Left lung (tissue), 10 donors: ENCODE measurements around the gene TMTC2. TPM values are rescaled to one million over a fixed set of nuclear protein-coding genes. Genes with fewer than 3 reads are reported as not detected.

Source experiments
- ATAC-seq: fragments of 200-7000 bp; cut with Tn5 transposase; one replicate; pipeline ENCODE4 v1.9.1; 2020; ENCODE audit warnings: moderate library complexity
- DNase-seq, 4 donors: peaks; one replicate each; pipeline ENCODE4 v3.0.0-alpha.2; 2013 to 2020
- H3K27ac ChIP-seq, 2 donors: fragments of 200-600 bp; sonication (generic) in 1 of 2; one replicate each; pipeline versions ENCODE4 v1.5.0 to v1.8.0; 2020 to 2021
- H3K27me3 ChIP-seq, 2 donors: fragments of 200-600 bp; sonication (generic) in 1 of 2; one replicate each; pipeline versions ENCODE4 v1.5.0 to v1.8.0; 2020 to 2021
- H3K36me3 ChIP-seq, 2 donors: fragments of 200-600 bp; sonication (generic) in 1 of 2; one replicate each; pipeline versions ENCODE4 v1.5.0 to v1.8.0; 2020 to 2021
- H3K4me1 ChIP-seq, 2 donors: fragments of 200-600 bp; one replicate each; pipeline ENCODE4 v1.8.0; 2021
- H3K4me3 ChIP-seq, 2 donors: fragments of 200-600 bp; sonication (generic) in 1 of 2; one replicate each; pipeline versions ENCODE4 v1.5.0 to v1.8.0; 2020 to 2021; ENCODE audit warnings: mild to moderate bottlenecking in 1 of 2
- H3K9me3 ChIP-seq, 2 donors: fragments of 200-600 bp; sonication (generic) in 1 of 2; one replicate each; pipeline versions ENCODE4 v1.5.0 to v1.8.0; 2020 to 2021
- intact Hi-C, 2 donors: fragments of 100-400 bp; cut with DNase I; formaldehyde crosslinking; loops; one replicate each; pipeline versions ENCODE4 v1.11.2 to v1.14.2; 2022
- polyA plus RNA-seq, 6 donors: library from polyadenylated mRNA; unstranded; fragments of 120-200 nt; gene quantifications; one replicate each; pipeline ENCODE4 v1.2.1, GENCODE V29; 2013; ENCODE audit not compliant: insufficient read length in 6 of 6
- total RNA-seq, 2 donors: library from RNA; stranded (reverse); fragmentation: NEBNext Ultra II Directional; extraction: Animal tissue kit (Norgen Biotek cat#: 25700); gene quantifications; one replicate each; pipeline ENCODE4 v1.2.1, GENCODE V29; 2021
- TF ChIP-seq, protein P1 (sequence below), 2 donors: fragments of 200-600 bp; sonication (generic) in 1 of 2; IDR thresholded peaks; one replicate each; pipeline versions ENCODE4 v1.5.0 to v1.8.0; 2021; ENCODE audit warnings: antibody characterized with exemption in 2 of 2
- donor health status: DM: no; HTN: yes; CAD: no.
- donor health status: DM: no; HTN: no; CAD: no.

Gene TMTC2
- total and polyA plus RNA-seq, 8 donors = 17.2 to 46.1 (median 39.3) TPM

GRCh38 chr12:82931349-82932116, 244.8 kb downstream of the TMTC2 start:
- Histone ChIP-seq H3K4me3 (no peak overlapping the region), H3K36me3 (no peaks in the 10 kb centered on the region), H3K27me3 (no peaks in the 10 kb centered on the region), H3K4me1 (no peaks in the 10 kb centered on the region), H3K27ac (no peak overlapping the region), H3K9me3 (no peaks in the 10 kb centered on the region)
- TF ChIP-seq, protein P1, sequence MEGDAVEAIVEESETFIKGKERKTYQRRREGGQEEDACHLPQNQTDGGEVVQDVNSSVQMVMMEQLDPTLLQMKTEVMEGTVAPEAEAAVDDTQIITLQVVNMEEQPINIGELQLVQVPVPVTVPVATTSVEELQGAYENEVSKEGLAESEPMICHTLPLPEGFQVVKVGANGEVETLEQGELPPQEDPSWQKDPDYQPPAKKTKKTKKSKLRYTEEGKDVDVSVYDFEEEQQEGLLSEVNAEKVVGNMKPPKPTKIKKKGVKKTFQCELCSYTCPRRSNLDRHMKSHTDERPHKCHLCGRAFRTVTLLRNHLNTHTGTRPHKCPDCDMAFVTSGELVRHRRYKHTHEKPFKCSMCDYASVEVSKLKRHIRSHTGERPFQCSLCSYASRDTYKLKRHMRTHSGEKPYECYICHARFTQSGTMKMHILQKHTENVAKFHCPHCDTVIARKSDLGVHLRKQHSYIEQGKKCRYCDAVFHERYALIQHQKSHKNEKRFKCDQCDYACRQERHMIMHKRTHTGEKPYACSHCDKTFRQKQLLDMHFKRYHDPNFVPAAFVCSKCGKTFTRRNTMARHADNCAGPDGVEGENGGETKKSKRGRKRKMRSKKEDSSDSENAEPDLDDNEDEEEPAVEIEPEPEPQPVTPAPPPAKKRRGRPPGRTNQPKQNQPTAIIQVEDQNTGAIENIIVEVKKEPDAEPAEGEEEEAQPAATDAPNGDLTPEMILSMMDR (IDR thresholded peaks at IDR 0.05) = no peak
- intact Hi-C loops = no loop called here
- DNase-seq (no peak), ATAC-seq (no peak)

- no peaks in the 10 kb centered on the region for H3K27me3 ChIP-seq
These were observed 250.4 kb downstream of the TMTC2 start for GRCh38 chr12:82937151-82937550.

GRCh38 chr12:82942521-82942920, 255.8 kb downstream of the TMTC2 start:
- Histone ChIP-seq H3K36me3 (no peaks in the 10 kb centered on the region), H3K9me3 (no peaks in the 10 kb centered on the region), H3K27me3 (no peaks in the 10 kb centered on the region), H3K27ac (no peak overlapping the region), H3K4me3 (no peak overlapping the region), H3K4me1 (no peaks in the 10 kb centered on the region)
- DNase-seq (no peak), ATAC-seq (no peak)
- intact Hi-C loops = no loop called here
- TF ChIP-seq, protein P1 (IDR thresholded peaks at IDR 0.05) = no peak

More at GRCh38 chr12:82937151-82937550, 250.4 kb downstream of the TMTC2 start:
- no peak overlapping the region for H3K4me3 ChIP-seq
- intact Hi-C loops = no loop called here
- no peaks in the 10 kb centered on the region for H3K9me3 ChIP-seq
- H3K27ac ChIP-seq = no peak overlapping the region
- no peaks in the 10 kb centered on the region for H3K4me1 ChIP-seq
- ATAC-seq = no peak
- TF ChIP-seq, protein P1 (IDR thresholded peaks at IDR 0.05) = no peak
- H3K36me3 ChIP-seq = no peaks in the 10 kb centered on the region
- DNase-seq = no peak

DNA sequence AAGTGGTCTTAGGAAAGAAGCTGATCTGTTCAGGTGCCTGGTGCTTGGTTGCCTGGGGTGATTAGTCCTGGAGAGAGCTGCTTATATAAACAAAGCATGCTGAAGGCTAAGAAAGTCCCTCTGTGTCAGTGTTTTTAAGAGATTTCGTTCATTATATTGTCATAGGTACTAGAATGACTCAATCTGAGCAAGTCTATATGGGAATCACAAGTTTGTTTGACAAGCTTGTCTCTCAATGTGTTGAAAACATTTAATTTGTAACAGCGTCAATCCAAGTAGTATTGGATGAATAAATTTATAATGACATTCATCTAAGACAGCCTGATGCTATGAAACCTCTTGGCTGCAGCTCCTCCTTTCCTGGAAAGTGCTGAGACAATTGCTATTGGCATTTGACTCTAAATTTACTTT, 256.3 kb downstream of the TMTC2 start:
- no peak overlapping the region for H3K27ac ChIP-seq
- TF ChIP-seq, protein P1 (IDR thresholded peaks at IDR 0.05) = no peak
- H3K4me1 ChIP-seq = no peaks in the 10 kb centered on the region
- no peaks in the 10 kb centered on the region for H3K9me3 ChIP-seq
- H3K4me3 ChIP-seq = no peak overlapping the region
- no peaks in the 10 kb centered on the region for H3K36me3 ChIP-seq
- no peaks in the 10 kb centered on the region for H3K27me3 ChIP-seq
- DNase-seq = no peak
- intact Hi-C loops = no loop called here
- peak; percentile 16 for ATAC-seq

DNA sequence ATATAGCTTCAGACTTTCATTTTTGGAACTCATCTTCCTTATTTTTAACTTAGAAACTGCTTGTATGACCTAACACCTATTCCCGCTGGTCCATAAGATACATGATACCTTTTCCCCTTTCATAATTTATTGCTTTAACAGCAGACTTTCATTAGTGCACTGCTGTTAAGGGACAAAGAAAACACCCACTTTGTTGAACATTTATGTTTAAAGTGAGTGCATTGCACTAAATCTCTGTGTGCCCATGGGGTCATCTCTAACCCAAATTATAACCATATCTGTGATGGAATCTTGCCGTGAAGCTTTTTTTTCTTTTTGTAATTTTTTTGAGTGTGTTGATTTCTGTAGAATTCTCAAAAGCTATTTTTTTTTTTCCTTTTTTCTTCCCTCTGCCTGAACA, 261.8 kb downstream of the TMTC2 start:
- intact Hi-C loops = no loop called here
- Histone ChIP-seq H3K27me3 (no peaks in the 10 kb centered on the region), H3K4me1 (no peaks in the 10 kb centered on the region), H3K9me3 (no peaks in the 10 kb centered on the region), H3K27ac (no peak overlapping the region), H3K36me3 (no peaks in the 10 kb centered on the region), H3K4me3 (no peak overlapping the region)
- DNase-seq (no peak), ATAC-seq (no peak)
- TF ChIP-seq, protein P1 (IDR thresholded peaks at IDR 0.05) = no peak
